Mucosa of gallbladder (tissue), 1 donor: Measurements from ENCODE around the gene SNX8. TPM values are rescaled to one million over a fixed set of nuclear protein-coding genes. Genes with fewer than 3 reads are reported as not detected.
A peak's percentile ranks its signal among the peaks of the same experiment; 100 is the strongest.

Experiments used
- DNase-seq: peaks from one replicate; pipeline ENCODE4 v3.0.0-alpha.2; 2020; ENCODE audit warnings: low spot score
- total RNA-seq: library from RNA; stranded (reverse); gene quantifications from one replicate; pipeline ENCODE4 v1.2.1, GENCODE V29; 2021
- donor health status: DM: no; HTN: no; CAD: no.

SNX8 gene
- total RNA-seq, 1 donor from 2014 or later = 20.5 TPM

- DNase-seq = no peak
Observed at GRCh38 chr7:2245883-2246675, 68.2 kb downstream of the SNX8 start.

GRCh38 chr7:2244404-2244995 lies 69.7 kb downstream of the SNX8 start:
- DNase-seq = no peak

- no peak for DNase-seq
Observed at GRCh38 chr7:2243458-2243857, 70.8 kb downstream of the SNX8 start.

DNA sequence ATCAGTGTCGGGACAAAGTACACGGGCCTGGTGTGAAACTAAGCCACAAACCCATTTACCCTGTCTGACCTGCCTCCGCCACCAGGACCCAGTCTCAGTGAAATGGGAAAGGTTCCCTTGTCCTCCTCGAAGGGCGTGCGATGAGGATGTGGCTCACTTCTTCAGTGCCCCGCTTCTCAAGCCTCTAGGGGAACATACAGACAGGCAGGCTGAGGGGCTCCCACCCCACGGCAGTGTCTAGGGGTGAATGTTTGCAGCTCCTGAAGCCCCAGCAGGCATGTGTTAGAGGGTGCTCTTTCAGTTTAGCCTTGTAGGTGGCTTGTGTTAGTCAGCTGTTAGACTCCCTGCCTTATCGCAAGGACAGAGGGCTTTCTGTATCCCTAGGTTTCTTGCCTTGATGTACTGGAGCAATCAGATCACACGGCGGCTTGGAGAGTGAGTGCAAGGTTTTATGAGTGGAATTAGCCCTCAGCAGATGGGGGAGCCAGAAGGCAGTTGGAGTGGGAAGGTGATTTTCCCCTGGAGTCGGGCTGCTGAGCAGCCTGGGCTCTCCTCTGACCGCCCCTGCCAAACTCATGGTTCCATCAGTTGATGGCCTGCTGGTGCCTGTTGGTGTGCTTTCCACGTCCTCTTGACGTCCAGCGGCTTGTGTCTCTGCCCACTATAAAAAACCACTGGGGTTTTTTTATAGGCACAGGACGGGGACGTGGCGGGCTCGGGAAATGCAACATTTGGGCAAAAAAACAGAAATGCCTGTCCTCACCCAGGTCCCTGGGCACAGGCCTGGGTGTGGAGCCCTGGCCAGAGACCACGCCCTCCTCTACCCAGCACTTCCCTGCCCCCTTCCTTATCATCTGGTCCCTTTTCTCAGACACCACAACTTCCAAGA lies 71.5 kb downstream of the SNX8 start:
- DNase-seq = no peak

DNA sequence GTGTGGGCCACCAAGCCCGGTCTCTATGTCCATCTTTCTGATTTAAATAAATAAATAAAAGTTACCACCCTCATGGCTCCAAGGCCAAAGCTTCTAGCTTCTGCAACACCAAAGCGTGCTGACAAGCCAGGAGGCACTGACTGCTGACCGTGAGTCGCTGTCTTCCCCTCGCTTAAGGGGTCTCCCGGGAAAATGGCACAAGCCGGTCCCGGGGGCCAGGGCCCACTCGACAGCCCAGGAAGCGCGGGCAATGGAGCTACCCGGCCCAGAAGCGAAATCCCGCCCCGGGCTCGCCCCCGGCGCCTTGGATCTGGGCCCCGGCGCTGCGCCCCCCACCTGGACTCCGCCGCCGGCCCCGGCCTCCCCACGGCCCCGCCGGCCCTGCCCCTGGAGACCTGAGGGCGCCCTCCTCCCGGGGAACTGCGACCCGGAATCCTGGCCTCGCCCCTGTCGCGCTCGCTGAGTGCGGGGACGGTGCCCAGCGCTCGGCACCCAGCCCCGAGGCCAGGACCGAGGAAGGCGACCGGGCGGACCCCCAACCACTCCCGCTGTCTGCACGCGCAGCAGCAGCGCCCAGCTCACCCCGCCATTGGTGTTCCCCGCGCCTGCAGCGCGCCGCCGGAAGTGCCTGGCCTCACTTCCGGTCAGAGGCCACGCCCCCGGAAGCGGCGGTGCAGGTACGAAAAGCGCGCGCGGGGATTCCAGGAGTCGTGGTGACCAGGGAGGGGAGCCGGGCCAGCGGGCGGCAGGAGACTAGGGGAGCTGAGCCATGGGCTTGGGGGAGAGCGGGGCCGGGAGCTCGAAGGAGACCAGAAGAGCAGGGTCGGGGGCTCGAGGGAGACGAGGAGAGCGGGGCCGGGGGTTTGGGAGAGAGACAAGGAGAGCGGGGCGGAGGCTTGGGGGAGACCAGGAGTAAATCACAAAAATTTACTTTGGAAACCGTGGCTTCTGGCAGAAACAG lies 72.4 kb downstream of the SNX8 start, which contains the start of the genes MRM2 and NUDT1:
Gene MRM2, minus strand, starts transcription at position 626 of the 961 bp plus-strand sequence. Its CDS starts 36 bp downstream, at position 590.
Gene NUDT1, plus strand, starts transcription at position 647 of the 961 bp plus-strand sequence. CDS start 2,349 bp downstream, outside the sequence.
- DNase-seq = peak; percentile 74

DNA sequence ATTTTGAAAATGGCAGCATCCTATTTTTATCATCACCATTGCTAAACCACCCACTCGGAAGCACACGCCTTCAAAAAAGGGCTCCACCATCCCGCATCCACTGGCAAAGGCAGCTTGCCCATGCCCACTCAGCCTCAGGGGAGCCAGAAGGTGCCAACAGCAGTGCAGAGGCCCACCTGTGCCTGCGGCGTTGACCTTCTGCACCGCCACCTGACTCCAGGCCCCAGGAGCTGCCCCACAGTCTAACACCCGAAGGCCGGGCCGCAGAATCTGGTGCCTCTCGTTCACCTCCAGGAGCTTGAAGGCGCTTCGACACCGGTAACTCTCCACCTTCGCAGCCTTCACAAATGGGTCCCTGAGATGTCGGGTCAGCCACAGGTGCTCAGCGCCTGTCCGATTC lies 75.0 kb downstream of the SNX8 start:
- DNase-seq = no peak

- DNase-seq = peak; percentile 49
Observed at GRCh38 chr7:2237109-2237602, 77.1 kb downstream of the SNX8 start.

GRCh38 chr7:2233926-2234325 lies 80.3 kb downstream of the SNX8 start:
- DNase-seq = no peak

- DNase-seq = peak; percentile 92
Observed at GRCh38 chr7:2232766-2233520, 81.3 kb downstream of the SNX8 start, which contains the start of gene MAD1L1. TSS of gene MAD1L1 (minus strand) at chr7:2232945. CDS start at chr7:2230133, 2,812 bp downstream.

GRCh38 chr7:2231992-2232765 lies 82.1 kb downstream of the SNX8 start:
- DNase-seq = no peak

DNA sequence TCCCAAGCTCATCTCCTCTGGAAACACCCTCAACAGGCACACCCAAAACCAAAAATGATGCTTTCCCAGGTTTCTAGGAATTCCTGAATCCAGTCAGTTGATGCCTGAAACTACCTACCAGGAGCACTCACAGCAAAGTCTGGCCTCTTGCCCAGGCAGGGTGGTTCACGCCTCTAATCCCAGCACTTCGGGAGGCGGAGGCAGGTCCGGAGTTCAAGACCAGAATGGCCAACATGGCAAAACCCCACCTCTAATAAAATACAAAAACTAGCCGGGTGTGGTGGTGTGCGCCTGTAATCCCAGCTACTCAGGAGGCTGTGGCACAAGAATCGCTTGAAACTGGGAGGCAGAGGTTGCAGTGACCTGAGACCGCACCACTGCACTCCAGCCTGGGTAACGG lies 83.4 kb downstream of the SNX8 start:
- no peak for DNase-seq

- DNase-seq = no peak
Observed at GRCh38 chr7:2230226-2230625, 84.0 kb downstream of the SNX8 start.

DNA sequence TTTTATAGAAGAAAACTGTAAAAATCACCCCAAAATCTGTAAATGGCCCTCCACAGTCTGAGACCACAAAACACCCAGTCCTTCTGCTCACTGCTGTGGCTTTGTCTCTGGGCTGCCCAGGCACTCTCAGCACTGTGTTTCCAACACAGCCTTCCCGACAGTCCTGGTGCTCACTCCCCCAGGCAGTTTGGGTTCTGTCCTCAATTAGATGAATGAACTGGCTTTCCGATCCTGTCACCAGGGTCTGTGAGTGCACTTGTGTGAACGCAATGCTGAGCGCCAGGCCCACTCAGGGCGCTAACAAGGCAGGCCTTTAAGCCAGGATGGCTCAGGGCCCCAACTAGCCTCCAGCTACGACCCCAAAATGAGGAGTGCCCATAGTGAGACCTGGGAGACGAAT lies 84.8 kb downstream of the SNX8 start:
- no peak for DNase-seq

- no peak for DNase-seq
Observed at GRCh38 chr7:2228921-2229320, 85.3 kb downstream of the SNX8 start.

GRCh38 chr7:2227699-2228098 lies 86.5 kb downstream of the SNX8 start:
- DNase-seq = no peak

- DNase-seq = no peak
Observed at GRCh38 chr7:2225830-2226229, 88.4 kb downstream of the SNX8 start.

- DNase-seq = no peak
Observed at GRCh38 chr7:2225336-2225735, 88.9 kb downstream of the SNX8 start.

GRCh38 chr7:2224934-2225333 lies 89.3 kb downstream of the SNX8 start:
- no peak for DNase-seq

GRCh38 chr7:2224491-2224928 lies 89.7 kb downstream of the SNX8 start:
- no peak for DNase-seq
